AG04449 (cell line): Measurements from ENCODE around the gene ATG9A.

ENCODE experiments used
- CTCF ChIA-PET: fragments of 350-600 bp; formaldehyde crosslinking; extraction: SDS; loops from one replicate; lab custom pipeline; 2021; ENCODE audit warnings: antibody characterized with exemption; lab: Yijun Ruan, JAX
- POLR2A ChIA-PET: fragments of 400-600, 350-600 bp; formaldehyde crosslinking; extraction: SDS; loops from one replicate; lab custom pipeline; 2020; ENCODE audit warnings: antibody characterized with exemption, inconsistent platforms; lab: Yijun Ruan, JAX
- DNase-seq: peaks from one replicate; pipeline ENCODE4 v3.0.0-alpha.2; 2010; ENCODE audit warnings: low read depth, low spot score
- H3K4me3 ChIP-seq: 2 replicates; pipeline ENCODE4 v1.5.1; 2011; ENCODE audit warnings: low read depth, mild to moderate bottlenecking, control low read depth, low read length
- CTCF ChIP-seq: IDR thresholded peaks from one replicate; pipeline ENCODE4 v1.5.1; 2011; ENCODE audit warnings: mild to moderate bottlenecking, moderate library complexity, low read length, control low read depth, inconsistent platforms; ENCODE audit not compliant: insufficient read depth; ENCODE audit errors: missing control alignments

The ATG9A gene

GRCh38 chr2:219210886-219211362 is 18.5 kb downstream of the ATG9A start:
- H3K4me3 ChIP-seq, result no peak overlapping the region
- no peak for DNase-seq
- ChIA-PET CTCF (interaction anchor here (0.7 to 3.2 kb wide), 7 partner anchors 9 to 428 kb away, joined by 3 to 17 read pairs (median 5); partner anchors contain the start of gene SLC23A3), POLR2A (no interaction called here)
- no peak for TF ChIP-seq CTCF

- DNase-seq, result no peak
- CTCF ChIA-PET, result interaction anchor here (1.0 to 4.2 kb wide), 5 partner anchors 8 to 83 kb away, joined by 3 to 26 read pairs (median 9); partner anchors contain the start of genes ABCB6 and SLC23A3
- TF ChIP-seq CTCF, result no peak
- H3K4me3 ChIP-seq, result no peak overlapping the region
- POLR2A ChIA-PET, result no interaction called here
These were observed 19.1 kb downstream of the ATG9A start for GRCh38 chr2:219210196-219210885.

- POLR2A ChIA-PET, result no interaction called here
- no peak for DNase-seq
- no peak for TF ChIP-seq CTCF
- CTCF ChIA-PET, result interaction anchor here (0.9 to 4.2 kb wide), 4 partner anchors 9 to 50 kb away, joined by 3 to 26 read pairs (median 6); partner anchors contain the start of genes ABCB6 and SLC23A3
- H3K4me3 ChIP-seq, result no peak overlapping the region
These were observed 19.9 kb downstream of the ATG9A start for GRCh38 chr2:219209236-219210195.

- no peak for TF ChIP-seq CTCF
- POLR2A ChIA-PET, result interaction anchor here (2.9 kb wide), 1 partner anchor 10 kb away, joined by 27 read pairs; the partner anchor contains the start of gene ABCB6
- CTCF ChIA-PET, result interaction anchor here (0.9 to 4.2 kb wide), 7 partner anchors 8 to 87 kb away, joined by 3 to 26 read pairs (median 6); partner anchors contain the start of genes ABCB6 and CNPPD1
- DNase-seq, result no peak
- no peak overlapping the region; the same call in 1 of the 2 replicates for H3K4me3 ChIP-seq
These were observed 21.3 kb downstream of the ATG9A start for GRCh38 chr2:219207884-219208740.

- DNase-seq, result no peak
- peak overlapping the region; percentile 86 for H3K4me3 ChIP-seq
- TF ChIP-seq CTCF, result no peak
- POLR2A ChIA-PET, result interaction anchor here (0.5 to 2.9 kb wide), 9 partner anchors 11 to 71 kb away, joined by 3 to 27 read pairs (median 5); partner anchors contain the start of genes ABCB6, ANKZF1, ATG9A and CNPPD1
- CTCF ChIA-PET, result interaction anchor here (0.9 to 4.2 kb wide), 9 partner anchors 9 to 92 kb away, joined by 3 to 26 read pairs (median 6); partner anchors contain the start of gene CNPPD1
These were observed 22.1 kb downstream of the ATG9A start for GRCh38 chr2:219207134-219207883.
